GM19452 (cell line): ENCODE results near the gene EMX2.
"Not testable (repeated sequence)": the region's sequence is repeated elsewhere in the genome, so short reads cannot be mapped to it uniquely, and the experiment has no call there.

Experiments used
- ATAC-seq: cut with Tn5 transposase; IDR thresholded peaks from one replicate; pipeline ENCODE4 v1.9.1; 2021; ENCODE audit not compliant: unreplicated experiment

The EMX2 gene

GRCh38 chr10:117555017-117555416 is 12.5 kb downstream of the EMX2 start:
- no peak for ATAC-seq

GRCh38 chr10:117555863-117556262 is 13.3 kb downstream of the EMX2 start:
- ATAC-seq: no peak

GRCh38 chr10:117556356-117556755 is 13.8 kb downstream of the EMX2 start:
- ATAC-seq: no peak

- ATAC-seq: no peak
Observed at GRCh38 chr10:117559712-117560111, 17.2 kb downstream of the EMX2 start.

- no peak for ATAC-seq
Observed at GRCh38 chr10:117560942-117561341, 18.4 kb downstream of the EMX2 start.

- no peak for ATAC-seq
Observed at GRCh38 chr10:117562220-117562619, 19.7 kb downstream of the EMX2 start.

GRCh38 chr10:117562896-117563737 is 20.6 kb downstream of the EMX2 start:
- no peak for ATAC-seq

- ATAC-seq: no peak
Observed at GRCh38 chr10:117563780-117564179, 21.2 kb downstream of the EMX2 start.

GRCh38 chr10:117565068-117565467 is 22.5 kb downstream of the EMX2 start:
- ATAC-seq: no peak

GRCh38 chr10:117568334-117568733 is 25.8 kb downstream of the EMX2 start:
- no peak for ATAC-seq

GRCh38 chr10:117569610-117570390 is 27.3 kb downstream of the EMX2 start:
- no peak for ATAC-seq

GRCh38 chr10:117570880-117571279 is 28.3 kb downstream of the EMX2 start:
- ATAC-seq: no peak

GRCh38 chr10:117574498-117575146 is 32.1 kb downstream of the EMX2 start:
- ATAC-seq: no peak

- ATAC-seq: no peak
Observed at GRCh38 chr10:117578490-117578889, 35.9 kb downstream of the EMX2 start.

- ATAC-seq: no peak
Observed at GRCh38 chr10:117578999-117579590, 36.5 kb downstream of the EMX2 start.

- no peak for ATAC-seq
Observed at GRCh38 chr10:117581961-117582360, 39.4 kb downstream of the EMX2 start.

- not testable (repeated sequence) for ATAC-seq
Observed at GRCh38 chr10:117584831-117585230, 42.3 kb downstream of the EMX2 start.

GRCh38 chr10:117587036-117587435 is 44.5 kb downstream of the EMX2 start:
- ATAC-seq: no peak

GRCh38 chr10:117590101-117590875 is 47.7 kb downstream of the EMX2 start:
- no peak for ATAC-seq

- ATAC-seq: no peak
Observed at GRCh38 chr10:117591043-117591442, 48.5 kb downstream of the EMX2 start.
